GM23338 (cell line): ENCODE data around the gene TTC28. TPM values are rescaled to one million over a fixed set of nuclear protein-coding genes. Genes with fewer than 3 reads are reported as not detected.

Experiments used
- ATAC-seq: fragments of 200-7000 bp; cut with Tn5 transposase; 3 replicates; pipeline ENCODE4 v1.9.1; 2020
- DNase-seq: peaks from one replicate; pipeline ENCODE4 v3.0.0-alpha.2; 2015; ENCODE audit warnings: low spot score
- H2AFZ ChIP-seq: fragments of 200-600 bp; sonication (generic); 2 replicates; pipeline ENCODE4 v1.8.0; 2016; ENCODE audit warnings: antibody characterized with exemption, mild to moderate bottlenecking, moderate library complexity
- H3F3A ChIP-seq: fragments of 200-600 bp; sonication (generic); replicated peaks from 2 replicates; pipeline ENCODE4 v1.8.0; 2017; ENCODE audit warnings: antibody characterized with exemption, mixed run types, low read depth
- H3K27ac ChIP-seq: fragments of 200-600 bp; sonication (generic); 2 replicates; pipeline ENCODE4 v1.6.1; 2016; ENCODE audit warnings: low read depth
- H3K27me3 ChIP-seq: fragments of 200-600 bp; sonication (generic); 2 replicates; pipeline ENCODE4 v1.8.0; 2016; ENCODE audit warnings: mild to moderate bottlenecking, mixed run types, moderate library complexity; ENCODE audit not compliant: insufficient read depth
- H3K36me3 ChIP-seq: fragments of 200-600 bp; sonication (generic); 2 replicates; pipeline ENCODE4 v1.8.0; 2016; ENCODE audit warnings: mild to moderate bottlenecking; ENCODE audit not compliant: insufficient read depth
- H3K4me1 ChIP-seq: fragments of 200-600 bp; sonication (generic); 2 replicates; pipeline ENCODE4 v1.8.0; 2016; ENCODE audit warnings: mild to moderate bottlenecking, moderate library complexity; ENCODE audit not compliant: insufficient read depth
- H3K4me2 ChIP-seq: fragments of 200-600 bp; sonication (generic); 2 replicates; pipeline ENCODE4 v1.7.1; 2017; ENCODE audit warnings: mixed run types
- H3K4me3 ChIP-seq: fragments of 200-600 bp; sonication (generic); 2 replicates; pipeline ENCODE4 v1.6.1; 2016; ENCODE audit warnings: mixed run types
- H3K79me2 ChIP-seq: fragments of 200-600 bp; sonication (generic); replicated peaks from 2 replicates; pipeline ENCODE4 v1.8.0; 2017; ENCODE audit warnings: mild to moderate bottlenecking; ENCODE audit not compliant: insufficient read depth
- H3K9me2 ChIP-seq: fragments of 200-600 bp; sonication (generic); 2 replicates; pipeline ENCODE4 v1.8.0; 2017; ENCODE audit not compliant: insufficient read depth
- H4K20me1 ChIP-seq: fragments of 200-600 bp; sonication (generic); replicated peaks from 2 replicates; pipeline ENCODE4 v1.8.0; 2017; ENCODE audit warnings: mild to moderate bottlenecking; ENCODE audit not compliant: insufficient read depth
- H3K27ac Mint-ChIP-seq: 2 replicates; pipeline ENCODE4 v1.8.0; 2020; ENCODE audit warnings: inconsistent platforms, mild to moderate bottlenecking, moderate library complexity, mixed read lengths
- H3K27me3 Mint-ChIP-seq: 3 replicates; pipeline ENCODE4 v1.8.0; 2022; ENCODE audit warnings: low read depth, mild to moderate bottlenecking, moderate library complexity, mixed read lengths, inconsistent platforms; ENCODE audit not compliant: insufficient read depth, poor library complexity
- H3K36me3 Mint-ChIP-seq: 3 replicates; pipeline ENCODE4 v1.8.0; 2021; ENCODE audit warnings: low read depth, mild to moderate bottlenecking, inconsistent platforms, moderate library complexity, mixed read lengths
- H3K4me1 Mint-ChIP-seq: 3 replicates; pipeline ENCODE4 v1.8.0; 2020; ENCODE audit warnings: mild to moderate bottlenecking, inconsistent platforms, mixed read lengths
- H3K4me3 Mint-ChIP-seq: 3 replicates; pipeline ENCODE4 v1.8.0; 2021; ENCODE audit warnings: moderate library complexity, mild to moderate bottlenecking, inconsistent platforms, mixed read lengths
- H3K9me3 Mint-ChIP-seq: 3 replicates; pipeline ENCODE4 v1.8.0; 2020; ENCODE audit warnings: moderate library complexity, mild to moderate bottlenecking, inconsistent platforms, mixed read lengths
- CREB1 ChIP-seq: fragments of 250-450 bp; sonication (Bioruptor Pico); IDR thresholded peaks from 2 replicates; pipeline ENCODE4 v1.5.0; 2020; ENCODE audit warnings: low read depth, mild to moderate bottlenecking, moderate library complexity
- EZH2 ChIP-seq: fragments of 200-600 bp; sonication (generic); IDR thresholded peaks from one replicate; pipeline ENCODE4 v1.8.0; 2017; ENCODE audit warnings: antibody characterized with exemption, mild to moderate bottlenecking, low read depth; ENCODE audit not compliant: unreplicated experiment
- EZH2phosphoT487 ChIP-seq: fragments of 200-600 bp; sonication (generic); IDR thresholded peaks from one replicate; pipeline ENCODE4 v1.8.1; 2018; ENCODE audit warnings: antibody characterized with exemption; ENCODE audit not compliant: unreplicated experiment
- JUNB ChIP-seq: IDR thresholded peaks from one replicate; pipeline ENCODE4 v1.6.1; 2016; ENCODE audit warnings: antibody characterized with exemption; ENCODE audit not compliant: unreplicated experiment
- NANOG ChIP-seq: IDR thresholded peaks from 2 replicates; pipeline ENCODE4 v1.6.1; 2016; ENCODE audit warnings: antibody characterized with exemption, borderline replicate concordance
- POLR2AphosphoS5 ChIP-seq: IDR thresholded peaks from 2 replicates; pipeline ENCODE4 v1.6.1; 2016; ENCODE audit warnings: antibody characterized with exemption, low read depth
- REST ChIP-seq: IDR thresholded peaks from one replicate; pipeline ENCODE4 v1.6.1; 2018; ENCODE audit warnings: antibody characterized with exemption; ENCODE audit not compliant: unreplicated experiment
- STAT1 ChIP-seq: IDR thresholded peaks from one replicate; pipeline ENCODE4 v1.6.1; 2016; ENCODE audit warnings: antibody characterized with exemption; ENCODE audit not compliant: unreplicated experiment
- ZNF114 ChIP-seq: fragments of 250-450 bp; sonication (Bioruptor Pico); IDR thresholded peaks from 2 replicates; pipeline ENCODE4 v1.5.0; 2020; ENCODE audit warnings: mild to moderate bottlenecking, moderate library complexity
- ZNF331 ChIP-seq: fragments of 250-450 bp; sonication (Bioruptor Pico); IDR thresholded peaks from 2 replicates; pipeline ENCODE4 v1.5.0; 2020; ENCODE audit warnings: low read depth, mild to moderate bottlenecking, moderate library complexity
- ZNF462 ChIP-seq: fragments of 250-450 bp; sonication (Bioruptor Pico); IDR thresholded peaks from 2 replicates; pipeline ENCODE4 v1.5.0; 2020; ENCODE audit warnings: mild to moderate bottlenecking, moderate library complexity
- polyA plus RNA-seq: library from polyadenylated mRNA; unstranded; fragments of >200 nt; fragmentation: Nextera tagmentation; extraction: Ambion mirVana; gene quantifications from 2 replicates; pipeline ENCODE4 v1.2.1, GENCODE V29; 2016
- total RNA-seq: library from RNA; depleted of rRNA; stranded (reverse); fragments of >200 nt; shearing (Covaris generic); gene quantifications from 2 replicates; pipeline ENCODE4 v1.2.3, GENCODE V29; 2014
- TF ChIP-seq, protein P1 (sequence below), 2 experiments: fragments of 200-600 bp in 1 of 2; sonication (generic) in 1 of 2; conservative IDR thresholded peaks; 2 replicates each; pipeline versions ENCODE4 v1.5.1 to v1.6.1; 2016 to 2017; ENCODE audit warnings: antibody characterized with exemption in 2 of 2, low read depth in 2 of 2, mild to moderate bottlenecking in 2 of 2, moderate library complexity in 1 of 2
- TF ChIP-seq, protein P2 (sequence below): IDR thresholded peaks from 2 replicates; pipeline ENCODE4 v1.6.1; 2016; ENCODE audit warnings: antibody characterized with exemption

The TTC28 gene
- total and polyA plus RNA-seq, 2 experiments from 2014 or later: 4.5 to 16.1 TPM

GRCh38 chr22:28412109-28412508 is 267.5 kb downstream of the TTC28 start:
- Histone ChIP-seq H2AFZ (no peak overlapping the region), H3K27ac (no peak overlapping the region), H3K36me3 (no peaks in the 10 kb centered on the region), H3K79me2 (no peaks in the 10 kb centered on the region), H3K4me1 (no peaks in the 10 kb centered on the region), H3F3A (no peaks in the 10 kb centered on the region), H3K4me2 (no peak overlapping the region), H4K20me1 (no peaks in the 10 kb centered on the region), H3K4me3 (no peak overlapping the region), H3K27me3 (no peaks in the 10 kb centered on the region), H3K9me2 (no peaks in the 10 kb centered on the region)
- H3K9me3 Mint-ChIP-seq: no peaks in the 10 kb centered on the region
- no peak overlapping the region for H3K27ac Mint-ChIP-seq
- DNase-seq (no peak), ATAC-seq (no peak)
- H3K4me1 Mint-ChIP-seq: peaks cover 4% of the 10 kb centered on the region; the same call in 2 of the 3 replicates
- H3K27me3 Mint-ChIP-seq: no peaks in the 10 kb centered on the region
- H3K4me3 Mint-ChIP-seq: no peak overlapping the region
- H3K36me3 Mint-ChIP-seq: no peaks in the 10 kb centered on the region
- TF ChIP-seq POLR2AphosphoS5 (no peak), ZNF114 (CRISPR knock-in tag) (no peak), JUNB (no peak), REST (no peak), EZH2 (no peak), NANOG (no peak), ZNF331 (CRISPR knock-in tag) (no peak), EZH2phosphoT487 (no peak), ZNF462 (CRISPR knock-in tag) (no peak), STAT1 (no peak), CREB1 (CRISPR knock-in tag) (no peak)
- TF ChIP-seq, protein P1, sequence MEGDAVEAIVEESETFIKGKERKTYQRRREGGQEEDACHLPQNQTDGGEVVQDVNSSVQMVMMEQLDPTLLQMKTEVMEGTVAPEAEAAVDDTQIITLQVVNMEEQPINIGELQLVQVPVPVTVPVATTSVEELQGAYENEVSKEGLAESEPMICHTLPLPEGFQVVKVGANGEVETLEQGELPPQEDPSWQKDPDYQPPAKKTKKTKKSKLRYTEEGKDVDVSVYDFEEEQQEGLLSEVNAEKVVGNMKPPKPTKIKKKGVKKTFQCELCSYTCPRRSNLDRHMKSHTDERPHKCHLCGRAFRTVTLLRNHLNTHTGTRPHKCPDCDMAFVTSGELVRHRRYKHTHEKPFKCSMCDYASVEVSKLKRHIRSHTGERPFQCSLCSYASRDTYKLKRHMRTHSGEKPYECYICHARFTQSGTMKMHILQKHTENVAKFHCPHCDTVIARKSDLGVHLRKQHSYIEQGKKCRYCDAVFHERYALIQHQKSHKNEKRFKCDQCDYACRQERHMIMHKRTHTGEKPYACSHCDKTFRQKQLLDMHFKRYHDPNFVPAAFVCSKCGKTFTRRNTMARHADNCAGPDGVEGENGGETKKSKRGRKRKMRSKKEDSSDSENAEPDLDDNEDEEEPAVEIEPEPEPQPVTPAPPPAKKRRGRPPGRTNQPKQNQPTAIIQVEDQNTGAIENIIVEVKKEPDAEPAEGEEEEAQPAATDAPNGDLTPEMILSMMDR (conservative IDR thresholded peaks at IDR 0.05; ENCODE audit: low read depth in 2 of 2): no peak
- TF ChIP-seq, protein P2, sequence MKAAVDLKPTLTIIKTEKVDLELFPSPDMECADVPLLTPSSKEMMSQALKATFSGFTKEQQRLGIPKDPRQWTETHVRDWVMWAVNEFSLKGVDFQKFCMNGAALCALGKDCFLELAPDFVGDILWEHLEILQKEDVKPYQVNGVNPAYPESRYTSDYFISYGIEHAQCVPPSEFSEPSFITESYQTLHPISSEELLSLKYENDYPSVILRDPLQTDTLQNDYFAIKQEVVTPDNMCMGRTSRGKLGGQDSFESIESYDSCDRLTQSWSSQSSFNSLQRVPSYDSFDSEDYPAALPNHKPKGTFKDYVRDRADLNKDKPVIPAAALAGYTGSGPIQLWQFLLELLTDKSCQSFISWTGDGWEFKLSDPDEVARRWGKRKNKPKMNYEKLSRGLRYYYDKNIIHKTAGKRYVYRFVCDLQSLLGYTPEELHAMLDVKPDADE: no peak
